Measurements from ENCODE around the gene NSD1. TPM values are rescaled to one million over a fixed set of nuclear protein-coding genes. Genes with fewer than 3 reads are reported as not detected.
"Not testable (repeated sequence)": the region's sequence is repeated elsewhere in the genome, so short reads cannot be mapped to it uniquely, and the experiment has no call there.

Gene NSD1
- total RNA-seq, 1 donor from 2014 or later, result 103 TPM

DNA sequence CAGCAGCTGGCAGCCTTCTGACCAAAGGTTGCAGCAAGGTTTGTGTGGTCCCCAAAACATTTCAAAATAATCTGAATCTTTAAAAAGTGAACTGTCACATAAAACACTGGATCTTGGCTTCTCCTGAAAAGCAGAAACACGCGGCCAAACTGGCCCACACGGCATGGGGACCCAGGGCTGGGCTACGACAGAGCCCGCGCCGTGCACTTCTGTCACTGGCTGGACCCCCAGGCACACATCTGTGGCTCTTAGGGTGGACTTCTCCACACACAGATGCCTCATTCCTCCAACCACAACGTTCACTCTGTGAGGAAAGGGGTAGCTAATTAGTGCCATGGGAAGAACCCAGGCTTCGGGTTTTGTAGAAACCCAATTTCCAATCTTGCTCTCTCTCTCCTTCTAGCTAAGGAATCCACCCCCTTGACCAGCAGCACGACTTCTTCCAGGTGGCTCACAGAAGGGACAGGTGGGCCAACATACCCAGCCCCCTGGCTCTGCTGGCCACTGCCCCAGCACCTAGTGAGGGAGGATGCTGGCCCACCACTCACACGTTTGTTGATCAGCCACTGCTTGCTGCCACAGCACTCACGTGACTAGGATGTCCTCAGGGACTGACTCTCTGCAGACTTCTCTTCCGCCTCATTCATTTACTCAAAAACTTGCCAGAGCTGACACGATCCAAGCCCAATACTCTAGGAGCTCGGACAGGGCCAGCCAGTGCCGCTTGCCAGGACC is 200.0 kb downstream of the NSD1 start:
- no peak overlapping the region for H3K27ac Mint-ChIP-seq
- no peak for DNase-seq (ENCODE audit: low spot score)
- intact Hi-C loops (cut with micrococcal nuclease), result no loop called here
- H3K4me1 Mint-ChIP-seq (ENCODE audit: low read depth), result no peaks in the 10 kb centered on the region
- peaks cover 63% of the 10 kb centered on the region for H3K36me3 Mint-ChIP-seq (ENCODE audit: low read depth)
- H3K9me3 Mint-ChIP-seq, result no peaks in the 10 kb centered on the region
- H3K27me3 Mint-ChIP-seq (ENCODE audit: low read depth), result no peaks in the 10 kb centered on the region
- no peak overlapping the region for H3K4me3 Mint-ChIP-seq (ENCODE audit: low read depth)

DNA sequence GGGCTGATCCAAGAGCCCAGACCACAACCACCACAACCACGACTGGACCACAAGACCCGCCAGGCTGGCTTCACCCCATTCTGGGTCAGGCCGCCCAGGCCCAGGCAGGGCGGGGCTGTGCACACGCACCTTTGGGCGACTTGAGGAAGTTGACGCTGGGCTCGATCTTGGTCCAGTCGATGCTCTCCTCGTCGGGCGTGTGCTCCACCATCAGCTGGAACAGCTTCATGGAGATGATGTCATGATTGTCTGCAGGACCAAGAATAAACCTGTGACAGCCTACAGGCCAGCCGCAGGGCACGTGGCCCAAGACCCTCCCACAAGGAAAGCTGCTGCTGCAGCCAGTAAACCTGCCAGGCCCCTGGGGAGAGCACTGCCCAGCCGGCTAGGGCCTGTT is 200.6 kb downstream of the NSD1 start:
- Mint-ChIP-seq H3K27me3 (ENCODE audit: low read depth) (no peaks in the 10 kb centered on the region), H3K27ac (no peak overlapping the region), H3K4me3 (ENCODE audit: low read depth) (no peak overlapping the region), H3K9me3 (no peaks in the 10 kb centered on the region), H3K36me3 (ENCODE audit: low read depth) (peaks cover 61% of the 10 kb centered on the region), H3K4me1 (ENCODE audit: low read depth) (no peaks in the 10 kb centered on the region)
- intact Hi-C loops (cut with micrococcal nuclease), result no loop called here
- DNase-seq (ENCODE audit: low spot score), result no peak

- DNase-seq (ENCODE audit: low spot score), result no peak
- Mint-ChIP-seq H3K4me3 (ENCODE audit: low read depth) (no peak overlapping the region), H3K36me3 (ENCODE audit: low read depth) (peaks cover 68% of the 10 kb centered on the region), H3K27me3 (ENCODE audit: low read depth) (no peaks in the 10 kb centered on the region), H3K27ac (no peak overlapping the region), H3K9me3 (peaks cover 4% of the 10 kb centered on the region), H3K4me1 (ENCODE audit: low read depth) (peaks cover 7% of the 10 kb centered on the region)
- intact Hi-C loops (cut with micrococcal nuclease), result no loop called here
Measured at GRCh38 chr5:177334781-177335700, 201.5 kb downstream of the NSD1 start.

GRCh38 chr5:177335701-177336065 is 202.1 kb downstream of the NSD1 start:
- H3K27me3 Mint-ChIP-seq (ENCODE audit: low read depth), result no peaks in the 10 kb centered on the region
- no peak overlapping the region for H3K4me3 Mint-ChIP-seq (ENCODE audit: low read depth)
- peaks cover 5% of the 10 kb centered on the region for H3K9me3 Mint-ChIP-seq
- H3K36me3 Mint-ChIP-seq (ENCODE audit: low read depth), result peaks cover 66% of the 10 kb centered on the region
- H3K27ac Mint-ChIP-seq, result no peak overlapping the region
- peaks cover 7% of the 10 kb centered on the region for H3K4me1 Mint-ChIP-seq (ENCODE audit: low read depth)
- no peak for DNase-seq (ENCODE audit: low spot score)
- intact Hi-C loops (cut with micrococcal nuclease), result no loop called here

- no peak for DNase-seq (ENCODE audit: low spot score)
- peaks cover 7% of the 10 kb centered on the region for H3K4me1 Mint-ChIP-seq (ENCODE audit: low read depth)
- no peak overlapping the region for H3K27ac Mint-ChIP-seq
- H3K9me3 Mint-ChIP-seq, result peaks cover 5% of the 10 kb centered on the region
- peaks cover 62% of the 10 kb centered on the region for H3K36me3 Mint-ChIP-seq (ENCODE audit: low read depth)
- H3K27me3 Mint-ChIP-seq (ENCODE audit: low read depth), result no peaks in the 10 kb centered on the region
- H3K4me3 Mint-ChIP-seq (ENCODE audit: low read depth), result no peak overlapping the region
- intact Hi-C loops (cut with micrococcal nuclease), result no loop called here
Measured at GRCh38 chr5:177336112-177336511, 202.5 kb downstream of the NSD1 start.

- no peak for DNase-seq (ENCODE audit: low spot score)
- Mint-ChIP-seq H3K4me3 (ENCODE audit: low read depth) (no peak overlapping the region), H3K4me1 (ENCODE audit: low read depth) (peaks cover 13% of the 10 kb centered on the region), H3K9me3 (peaks cover 5% of the 10 kb centered on the region), H3K27ac (no peak overlapping the region), H3K27me3 (ENCODE audit: low read depth) (no peaks in the 10 kb centered on the region), H3K36me3 (ENCODE audit: low read depth) (peaks cover 63% of the 10 kb centered on the region)
- intact Hi-C loops (cut with micrococcal nuclease), result no loop called here
Measured at GRCh38 chr5:177336603-177337494, 203.3 kb downstream of the NSD1 start.

DNA sequence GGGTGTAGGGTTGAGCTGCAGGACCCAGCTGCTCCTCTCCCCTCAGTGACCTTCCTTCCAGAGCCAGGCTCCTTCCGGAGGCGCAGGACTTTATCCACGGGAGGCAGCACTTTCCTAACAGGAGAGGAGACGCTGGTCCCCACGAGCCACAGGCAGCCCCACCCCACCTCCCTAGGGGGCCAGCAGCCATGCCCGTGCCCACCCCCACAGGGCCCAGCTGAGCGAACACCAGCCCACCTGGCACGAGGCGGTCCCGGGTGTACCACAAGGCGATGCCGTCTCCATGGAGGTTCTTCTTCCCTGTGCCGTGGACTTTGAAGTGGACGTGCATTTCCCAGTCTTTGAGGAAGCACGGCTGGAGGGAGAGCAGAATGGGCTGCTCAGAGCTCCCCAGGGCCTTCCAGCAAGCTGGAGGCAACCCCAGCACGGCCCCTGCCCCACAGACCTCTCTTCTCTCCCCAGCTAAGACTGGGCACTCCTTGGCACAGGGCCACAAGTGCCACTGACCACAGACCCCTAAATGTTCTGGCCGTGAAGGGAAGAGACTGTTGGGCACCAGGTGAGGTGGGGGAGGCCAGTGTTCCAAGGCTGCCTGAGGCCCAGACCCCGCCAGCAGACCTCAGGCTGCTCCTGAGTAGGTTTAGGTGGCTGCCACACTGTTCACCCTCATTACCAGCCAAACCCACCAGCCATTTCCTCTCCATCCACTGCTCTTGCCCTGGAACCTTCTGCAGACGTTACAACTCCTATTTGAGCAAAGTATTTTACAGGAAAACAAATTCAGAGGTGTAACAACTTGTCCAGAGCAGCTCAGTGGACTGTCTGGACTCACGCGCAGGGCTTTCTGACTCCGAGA is 204.9 kb downstream of the NSD1 start:
- Mint-ChIP-seq H3K4me3 (ENCODE audit: low read depth) (no peak overlapping the region), H3K4me1 (ENCODE audit: low read depth) (peaks cover 14% of the 10 kb centered on the region), H3K36me3 (ENCODE audit: low read depth) (peaks cover 65% of the 10 kb centered on the region), H3K27me3 (ENCODE audit: low read depth) (no peaks in the 10 kb centered on the region), H3K9me3 (peaks cover 5% of the 10 kb centered on the region), H3K27ac (no peak overlapping the region)
- DNase-seq (ENCODE audit: low spot score), result no peak
- intact Hi-C loops (cut with micrococcal nuclease), result no loop called here

DNA sequence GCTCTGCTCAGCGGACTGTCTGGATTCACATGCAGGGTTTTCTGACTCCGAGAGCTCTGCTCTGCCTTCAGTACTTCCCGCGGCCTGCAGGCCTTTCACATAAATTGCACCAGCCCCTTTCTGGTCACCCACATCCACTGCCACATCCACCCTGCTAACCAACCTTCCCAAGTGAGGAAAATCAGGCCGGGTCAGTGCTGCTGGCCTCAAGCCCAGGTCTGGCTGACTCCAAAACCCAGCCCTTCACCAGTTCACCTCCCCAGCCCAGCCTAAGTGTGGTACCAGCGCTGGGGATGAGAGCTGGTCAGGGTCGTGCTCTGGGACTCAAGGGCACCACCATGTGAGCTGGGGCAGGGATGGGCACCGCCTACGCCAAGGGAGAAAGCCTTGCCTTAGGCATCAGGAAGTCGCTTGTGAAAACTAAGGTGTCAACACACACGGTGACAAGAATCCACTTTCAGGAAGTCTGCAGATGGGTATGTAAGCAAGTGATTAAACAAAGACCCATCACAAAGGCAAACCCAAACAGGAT is 205.6 kb downstream of the NSD1 start:
- Mint-ChIP-seq H3K9me3 (peaks cover 5% of the 10 kb centered on the region), H3K27ac (no peak overlapping the region), H3K27me3 (ENCODE audit: low read depth) (no peaks in the 10 kb centered on the region), H3K4me3 (ENCODE audit: low read depth) (no peak overlapping the region), H3K4me1 (ENCODE audit: low read depth) (peaks cover 17% of the 10 kb centered on the region), H3K36me3 (ENCODE audit: low read depth) (peaks cover 62% of the 10 kb centered on the region)
- no peak for DNase-seq (ENCODE audit: low spot score)
- intact Hi-C loops (cut with micrococcal nuclease), result no loop called here

- peaks cover 56% of the 10 kb centered on the region for H3K36me3 Mint-ChIP-seq (ENCODE audit: low read depth)
- H3K4me3 Mint-ChIP-seq (ENCODE audit: low read depth); H3K27me3 Mint-ChIP-seq (ENCODE audit: low read depth); H3K27ac Mint-ChIP-seq; DNase-seq (ENCODE audit: low spot score); H3K9me3 Mint-ChIP-seq; intact Hi-C loops (cut with micrococcal nuclease): not testable (repeated sequence)
- H3K4me1 Mint-ChIP-seq (ENCODE audit: low read depth), result peaks cover 28% of the 10 kb centered on the region
Measured at GRCh38 chr5:177343000-177343399, 209.4 kb downstream of the NSD1 start.

DNA sequence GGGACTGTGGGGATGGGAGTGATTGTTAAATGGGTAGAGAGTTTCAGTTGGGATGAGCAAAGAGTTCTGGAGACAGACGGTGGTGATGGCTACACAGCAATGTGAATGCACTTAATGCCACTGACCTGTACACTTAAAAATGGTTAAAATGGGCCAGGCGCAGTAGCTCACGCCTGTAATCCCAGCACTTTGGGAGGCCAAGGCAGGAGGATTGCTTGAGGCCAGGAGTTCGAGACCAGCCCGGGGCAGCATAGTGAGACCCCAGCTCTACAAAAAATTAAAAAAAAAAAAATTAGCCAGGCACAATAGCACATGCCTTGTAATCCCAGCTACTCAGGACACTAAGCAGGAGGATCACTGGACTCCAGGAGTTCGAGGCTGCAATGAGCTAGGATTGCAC is 210.2 kb downstream of the NSD1 start:
- no peaks in the 10 kb centered on the region for H3K27me3 Mint-ChIP-seq (ENCODE audit: low read depth)
- H3K4me3 Mint-ChIP-seq (ENCODE audit: low read depth), result no peak overlapping the region
- H3K9me3 Mint-ChIP-seq, result peaks cover 5% of the 10 kb centered on the region
- intact Hi-C loops (cut with micrococcal nuclease), result no loop called here
- peaks cover 28% of the 10 kb centered on the region for H3K4me1 Mint-ChIP-seq (ENCODE audit: low read depth)
- H3K27ac Mint-ChIP-seq, result peak overlapping the region; percentile 6
- DNase-seq (ENCODE audit: low spot score), result no peak
- peaks cover 56% of the 10 kb centered on the region for H3K36me3 Mint-ChIP-seq (ENCODE audit: low read depth)

DNA sequence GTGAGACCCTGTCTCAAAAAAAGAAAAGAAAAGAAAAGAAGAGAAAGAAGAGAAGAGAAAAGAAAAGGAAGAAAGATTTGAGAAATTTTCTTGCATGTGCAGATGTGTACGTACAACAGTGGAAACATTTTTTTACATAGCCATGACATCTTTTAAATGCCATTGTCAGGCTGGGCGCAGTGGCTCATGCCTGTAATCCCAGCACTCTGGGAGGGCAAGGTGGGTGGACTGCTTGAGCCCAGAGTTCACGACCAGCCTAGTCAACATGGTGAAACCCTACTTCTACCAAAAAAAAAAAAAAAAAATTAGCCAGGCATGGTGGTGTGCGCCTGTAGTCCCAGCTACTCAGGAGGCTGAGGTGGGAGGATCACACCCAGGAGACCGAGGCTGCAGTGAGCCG is 211.3 kb downstream of the NSD1 start:
- no peaks in the 10 kb centered on the region for H3K27me3 Mint-ChIP-seq (ENCODE audit: low read depth)
- H3K36me3 Mint-ChIP-seq (ENCODE audit: low read depth), result peaks cover 60% of the 10 kb centered on the region
- no peak overlapping the region for H3K4me3 Mint-ChIP-seq (ENCODE audit: low read depth)
- no peak for DNase-seq (ENCODE audit: low spot score)
- peaks cover 2% of the 10 kb centered on the region for H3K9me3 Mint-ChIP-seq
- no peak overlapping the region for H3K27ac Mint-ChIP-seq
- peaks cover 32% of the 10 kb centered on the region for H3K4me1 Mint-ChIP-seq (ENCODE audit: low read depth)
- intact Hi-C loops (cut with micrococcal nuclease), result no loop called here

GRCh38 chr5:177346820-177347219 is 213.2 kb downstream of the NSD1 start:
- intact Hi-C loops (cut with micrococcal nuclease), result no loop called here
- H3K4me1 Mint-ChIP-seq (ENCODE audit: low read depth), result peaks cover 32% of the 10 kb centered on the region
- H3K27ac Mint-ChIP-seq, result no peak overlapping the region
- no peak overlapping the region for H3K4me3 Mint-ChIP-seq (ENCODE audit: low read depth)
- DNase-seq (ENCODE audit: low spot score), result no peak
- H3K27me3 Mint-ChIP-seq (ENCODE audit: low read depth), result no peaks in the 10 kb centered on the region
- no peaks in the 10 kb centered on the region for H3K9me3 Mint-ChIP-seq
- peaks cover 55% of the 10 kb centered on the region for H3K36me3 Mint-ChIP-seq (ENCODE audit: low read depth)

Measured in activated T-helper 2 cell treated with anti-CD3 and anti-CD28 coated beads, Interferon-gamma antibody, Interleukin-2, Interleukin-4, amounts not matched to agents 10 μg/mL and 5 μg/mL and 100 μg/mL, durations not matched to agents 14 hours and 24 hours and 36 hours (primary cell).